Measurements from ENCODE around the gene NME9.

NME9 gene

DNA sequence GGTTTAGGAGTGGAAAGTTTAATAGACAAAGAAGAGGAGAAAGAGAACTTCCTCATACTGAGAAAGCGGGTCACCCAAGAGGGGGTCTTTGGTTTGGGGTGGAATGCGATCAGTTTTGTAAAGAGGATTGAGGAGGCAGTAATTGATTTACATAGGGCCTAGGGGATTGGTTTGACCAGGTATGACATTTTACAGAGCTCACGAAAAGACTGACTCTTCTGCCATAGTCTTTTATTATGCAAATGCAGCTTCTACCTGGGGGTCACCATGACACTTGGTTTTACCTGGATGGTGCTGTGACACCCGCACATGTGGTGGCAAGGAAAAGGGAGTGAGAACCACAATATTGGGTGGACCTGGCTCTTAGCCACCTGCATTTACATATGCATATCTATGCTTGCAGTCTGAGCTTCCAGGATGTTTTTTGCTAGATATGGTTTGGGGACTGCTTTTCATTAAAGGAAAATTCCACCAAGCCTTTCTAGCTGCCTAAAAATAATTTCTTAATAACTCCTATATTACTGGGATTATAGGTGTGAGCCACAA, 6.9 kb upstream of the NME9 start:
- no peak for TF ChIP-seq ZNF501 (tag by site-specific recombination; IDR thresholded peaks at IDR 0.05)
- no peak for TF ChIP-seq ZEB2 (tag by site-specific recombination; IDR thresholded peaks at IDR 0.05)
- TF ChIP-seq, protein P1, sequence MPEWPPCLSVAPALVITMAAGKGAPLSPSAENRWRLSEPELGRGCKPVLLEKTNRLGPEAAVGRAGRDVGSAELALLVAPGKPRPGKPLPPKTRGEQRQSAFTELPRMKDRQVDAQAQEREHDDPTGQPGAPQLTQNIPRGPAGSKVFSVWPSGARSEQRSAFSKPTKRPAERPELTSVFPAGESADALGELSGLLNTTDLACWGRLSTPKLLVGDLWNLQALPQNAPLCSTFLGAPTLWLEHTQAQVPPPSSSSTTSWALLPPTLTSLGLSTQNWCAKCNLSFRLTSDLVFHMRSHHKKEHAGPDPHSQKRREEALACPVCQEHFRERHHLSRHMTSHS (tag by site-specific recombination; IDR thresholded peaks at IDR 0.05) = no peak
- no peak for TF ChIP-seq ZNF350 (tag by site-specific recombination; IDR thresholded peaks at IDR 0.05)
- TF ChIP-seq ZNF426 (tag by site-specific recombination; IDR thresholded peaks at IDR 0.05) = no peak
- TF ChIP-seq ZNF416 (tag by site-specific recombination; IDR thresholded peaks at IDR 0.05) = no peak
- no peak for TF ChIP-seq ZNF335 (tag by site-specific recombination; conservative IDR thresholded peaks at IDR 0.05)
- TF ChIP-seq ZNF140 (tag by site-specific recombination; IDR thresholded peaks at IDR 0.05) = no peak
- no peak for TF ChIP-seq ZNF707 (tag by site-specific recombination; IDR thresholded peaks at IDR 0.05)
- TF ChIP-seq EGR2 (tag by site-specific recombination; IDR thresholded peaks at IDR 0.05; ENCODE audit: low read depth) = no peak
- no peak for TF ChIP-seq KLF8 (tag by site-specific recombination; IDR thresholded peaks at IDR 0.05)
- TF ChIP-seq ZNF133 (tag by site-specific recombination; IDR thresholded peaks at IDR 0.05) = no peak
- TF ChIP-seq, protein P2, sequence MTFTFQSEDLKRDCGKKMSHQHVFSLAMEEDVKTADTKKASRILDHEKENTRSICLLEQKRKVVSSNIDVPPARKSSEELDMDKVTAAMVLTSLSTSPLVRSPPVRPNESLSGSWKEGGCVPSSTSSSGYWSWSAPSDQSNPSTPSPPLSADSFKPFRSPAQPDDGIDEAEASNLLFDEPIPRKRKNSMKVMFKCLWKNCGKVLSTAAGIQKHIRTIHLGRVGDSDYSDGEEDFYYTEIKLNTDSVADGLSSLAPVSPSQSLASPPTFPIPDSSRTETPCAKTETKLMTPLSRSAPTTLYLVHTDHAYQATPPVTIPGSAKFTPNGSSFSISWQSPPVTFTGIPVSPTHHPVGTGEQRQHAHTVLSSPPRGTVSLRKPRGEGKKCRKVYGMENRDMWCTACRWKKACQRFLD (tag by site-specific recombination; IDR thresholded peaks at IDR 0.05) = no peak
- no peak for TF ChIP-seq ZNF433 (tag by site-specific recombination; IDR thresholded peaks at IDR 0.05; ENCODE audit: low read depth)
- TF ChIP-seq HOXA7 (CRISPR knock-in tag; IDR thresholded peaks at IDR 0.05; ENCODE audit: borderline replicate concordance) = no peak
- TF ChIP-seq, protein P3, sequence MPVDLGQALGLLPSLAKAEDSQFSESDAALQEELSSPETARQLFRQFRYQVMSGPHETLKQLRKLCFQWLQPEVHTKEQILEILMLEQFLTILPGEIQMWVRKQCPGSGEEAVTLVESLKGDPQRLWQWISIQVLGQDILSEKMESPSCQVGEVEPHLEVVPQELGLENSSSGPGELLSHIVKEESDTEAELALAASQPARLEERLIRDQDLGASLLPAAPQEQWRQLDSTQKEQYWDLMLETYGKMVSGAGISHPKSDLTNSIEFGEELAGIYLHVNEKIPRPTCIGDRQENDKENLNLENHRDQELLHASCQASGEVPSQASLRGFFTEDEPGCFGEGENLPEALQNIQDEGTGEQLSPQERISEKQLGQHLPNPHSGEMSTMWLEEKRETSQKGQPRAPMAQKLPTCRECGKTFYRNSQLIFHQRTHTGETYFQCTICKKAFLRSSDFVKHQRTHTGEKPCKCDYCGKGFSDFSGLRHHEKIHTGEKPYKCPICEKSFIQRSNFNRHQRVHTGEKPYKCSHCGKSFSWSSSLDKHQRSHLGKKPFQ (tag by site-specific recombination; IDR thresholded peaks at IDR 0.05) = no peak
- no peak for TF ChIP-seq KLF1 (tag by site-specific recombination; IDR thresholded peaks at IDR 0.05)
- H3K4me1 ChIP-seq (ENCODE audit: control insufficient read depth, insufficient read depth, low read length) = no peaks in the 10 kb centered on the region
- H3K27ac ChIP-seq (ENCODE audit: extremely low read depth, low read depth, low read length) = no peak overlapping the region
- no peak overlapping the region for H3K4me3 ChIP-seq (ENCODE audit: low read depth, low read length)
- no peaks in the 10 kb centered on the region for H3K36me3 ChIP-seq (ENCODE audit: control insufficient read depth in 2 of 2, insufficient read depth in 1 of 2, low read length in 2 of 2)
- CTCF ChIA-PET = interaction anchor here (0.6 to 1.0 kb wide), 2 partner anchors 8 to 22 kb away, joined by 3 to 4 read pairs; no protein-coding TSS in a partner anchor
- POLR2A ChIA-PET = no interaction called here
- H3K9me3 ChIP-seq (ENCODE audit: control insufficient read depth, insufficient read depth, low read depth, low read length) = no peaks in the 10 kb centered on the region

DNA sequence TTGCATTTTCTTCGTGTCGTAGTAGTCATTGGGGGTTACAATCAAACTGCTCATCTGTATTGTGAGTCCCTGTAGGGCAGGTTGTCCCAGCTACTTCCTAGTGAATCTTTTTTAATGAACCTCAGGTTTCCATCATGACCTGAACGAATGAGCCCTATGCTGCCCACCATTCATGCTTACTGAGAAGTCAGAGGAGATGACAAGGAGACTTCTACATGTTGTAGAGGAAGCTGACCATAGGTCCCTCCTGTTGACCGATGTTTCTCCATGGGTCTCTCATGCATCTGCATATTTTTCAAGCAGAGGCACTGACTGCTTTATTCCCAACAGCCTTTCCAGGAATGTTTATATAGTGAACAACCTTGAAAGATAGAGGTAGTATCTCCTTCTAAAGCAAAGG, 5.0 kb upstream of the NME9 start:
- no peak overlapping the region for H3K4me3 ChIP-seq (ENCODE audit: low read depth, low read length)
- no peaks in the 10 kb centered on the region for H3K4me1 ChIP-seq (ENCODE audit: control insufficient read depth, insufficient read depth, low read length)
- ChIA-PET POLR2A (no interaction called here), CTCF (interaction anchor here (0.8 to 1.3 kb wide), 2 partner anchors 91 to 996 kb away, joined by 3 to 4 read pairs; no protein-coding TSS in a partner anchor)
- H3K36me3 ChIP-seq (ENCODE audit: control insufficient read depth in 2 of 2, insufficient read depth in 1 of 2, low read length in 2 of 2) = no peaks in the 10 kb centered on the region
- no peak overlapping the region for H3K27ac ChIP-seq (ENCODE audit: extremely low read depth, low read depth, low read length)
- no peaks in the 10 kb centered on the region for H3K9me3 ChIP-seq (ENCODE audit: control insufficient read depth, insufficient read depth, low read depth, low read length)
- TF ChIP-seq ZNF404 (tag by site-specific recombination; IDR thresholded peaks at IDR 0.05) (no peak), ZNF585B (tag by site-specific recombination; IDR thresholded peaks at IDR 0.05) (no peak), ZNF184 (tag by site-specific recombination; IDR thresholded peaks at IDR 0.05) (no peak), ZNF354C (tag by site-specific recombination; IDR thresholded peaks at IDR 0.05; ENCODE audit: borderline replicate concordance, low read depth) (no peak), ZNF133 (tag by site-specific recombination; IDR thresholded peaks at IDR 0.05) (no peak), ZNF521 (tag by site-specific recombination; IDR thresholded peaks at IDR 0.05) (no peak), ZNF670 (tag by site-specific recombination; IDR thresholded peaks at IDR 0.05; ENCODE audit: low read depth) (no peak), ZNF560 (tag by site-specific recombination; IDR thresholded peaks at IDR 0.05; ENCODE audit: borderline replicate concordance) (no peak), RBAK (tag by site-specific recombination; IDR thresholded peaks at IDR 0.05) (no peak), ZNF341 (tag by site-specific recombination; IDR thresholded peaks at IDR 0.05; ENCODE audit: low read depth) (no peak), ZNF792 (tag by site-specific recombination; IDR thresholded peaks at IDR 0.05) (no peak), ZSCAN16 (tag by site-specific recombination; IDR thresholded peaks at IDR 0.05) (no peak), KLF8 (tag by site-specific recombination; IDR thresholded peaks at IDR 0.05) (no peak), ZNF529 (tag by site-specific recombination; IDR thresholded peaks at IDR 0.05; ENCODE audit: insufficient replicate concordance) (no peak), HOXA7 (CRISPR knock-in tag; IDR thresholded peaks at IDR 0.05; ENCODE audit: borderline replicate concordance) (no peak)
- TF ChIP-seq, protein P2 (tag by site-specific recombination; IDR thresholded peaks at IDR 0.05) = no peak
- TF ChIP-seq, protein P4, sequence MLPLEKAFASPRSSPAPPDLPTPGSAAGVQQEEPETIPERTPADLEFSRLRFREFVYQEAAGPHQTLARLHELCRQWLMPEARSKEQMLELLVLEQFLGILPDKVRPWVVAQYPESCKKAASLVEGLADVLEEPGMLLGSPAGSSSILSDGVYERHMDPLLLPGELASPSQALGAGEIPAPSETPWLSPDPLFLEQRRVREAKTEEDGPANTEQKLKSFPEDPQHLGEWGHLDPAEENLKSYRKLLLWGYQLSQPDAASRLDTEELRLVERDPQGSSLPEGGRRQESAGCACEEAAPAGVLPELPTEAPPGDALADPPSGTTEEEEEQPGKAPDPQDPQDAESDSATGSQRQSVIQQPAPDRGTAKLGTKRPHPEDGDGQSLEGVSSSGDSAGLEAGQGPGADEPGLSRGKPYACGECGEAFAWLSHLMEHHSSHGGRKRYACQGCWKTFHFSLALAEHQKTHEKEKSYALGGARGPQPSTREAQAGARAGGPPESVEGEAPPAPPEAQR (tag by site-specific recombination; IDR thresholded peaks at IDR 0.05) = no peak
